ENCODE results near the gene TBC1D22A.

DNA sequence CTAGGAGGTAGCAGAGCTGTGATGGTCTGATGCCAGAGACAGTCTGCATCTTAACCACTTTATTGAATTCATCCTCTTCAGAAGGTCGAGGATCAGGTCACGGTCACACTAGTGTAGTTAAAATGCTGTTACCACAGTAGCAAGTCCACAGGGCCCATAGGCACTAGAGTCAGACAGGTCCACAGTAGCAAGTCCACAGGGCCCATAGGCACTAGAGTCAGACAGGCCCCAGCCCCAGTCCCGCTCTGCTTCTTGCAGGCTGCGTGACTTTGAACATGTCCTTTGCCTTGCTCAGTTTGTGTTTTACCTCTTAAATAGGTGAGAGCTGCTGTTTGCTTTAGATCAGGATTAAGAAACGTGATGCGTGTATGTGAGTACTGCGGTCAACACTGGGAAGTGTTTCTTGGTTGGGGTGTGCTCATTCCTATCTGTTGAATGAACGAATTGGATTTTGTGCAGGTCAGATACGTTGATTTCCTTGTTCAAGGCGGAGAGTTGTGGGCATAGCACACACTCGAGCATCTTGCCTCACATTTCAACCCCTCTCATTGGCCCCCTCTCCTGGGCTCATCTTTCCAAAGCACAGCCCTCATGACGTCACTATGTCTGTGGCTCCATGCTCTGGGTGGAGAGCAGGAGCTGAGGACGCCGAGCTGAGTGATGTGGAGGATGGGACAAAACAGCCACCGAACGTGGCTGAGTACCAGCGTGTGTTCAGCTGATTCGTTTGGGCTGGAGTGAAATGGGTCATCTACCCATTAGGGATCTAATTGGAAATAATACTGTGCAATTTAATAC is 191.7 kb downstream of the TBC1D22A start:
- TF ChIP-seq, protein P1, sequence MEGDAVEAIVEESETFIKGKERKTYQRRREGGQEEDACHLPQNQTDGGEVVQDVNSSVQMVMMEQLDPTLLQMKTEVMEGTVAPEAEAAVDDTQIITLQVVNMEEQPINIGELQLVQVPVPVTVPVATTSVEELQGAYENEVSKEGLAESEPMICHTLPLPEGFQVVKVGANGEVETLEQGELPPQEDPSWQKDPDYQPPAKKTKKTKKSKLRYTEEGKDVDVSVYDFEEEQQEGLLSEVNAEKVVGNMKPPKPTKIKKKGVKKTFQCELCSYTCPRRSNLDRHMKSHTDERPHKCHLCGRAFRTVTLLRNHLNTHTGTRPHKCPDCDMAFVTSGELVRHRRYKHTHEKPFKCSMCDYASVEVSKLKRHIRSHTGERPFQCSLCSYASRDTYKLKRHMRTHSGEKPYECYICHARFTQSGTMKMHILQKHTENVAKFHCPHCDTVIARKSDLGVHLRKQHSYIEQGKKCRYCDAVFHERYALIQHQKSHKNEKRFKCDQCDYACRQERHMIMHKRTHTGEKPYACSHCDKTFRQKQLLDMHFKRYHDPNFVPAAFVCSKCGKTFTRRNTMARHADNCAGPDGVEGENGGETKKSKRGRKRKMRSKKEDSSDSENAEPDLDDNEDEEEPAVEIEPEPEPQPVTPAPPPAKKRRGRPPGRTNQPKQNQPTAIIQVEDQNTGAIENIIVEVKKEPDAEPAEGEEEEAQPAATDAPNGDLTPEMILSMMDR (IDR thresholded peaks at IDR 0.05; ENCODE audit: low read length): no peak
- TF ChIP-seq EZH2 (IDR thresholded peaks at IDR 0.05; ENCODE audit: borderline replicate concordance, low read length): no peak
